Measurements from ENCODE around the gene TMEM213. TPM values are rescaled to one million over a fixed set of nuclear protein-coding genes. Genes with fewer than 3 reads are reported as not detected.

The TMEM213 gene
- total RNA-seq, 2 donors from 2014 or later: 0.50 TPM; not detected in 1

- no peaks in the 10 kb centered on the region for H3K9me3 Mint-ChIP-seq
- peaks cover 16% of the 10 kb centered on the region for H3K27me3 Mint-ChIP-seq
- no peak overlapping the region for H3K27ac Mint-ChIP-seq
- ATAC-seq (replicated peaks): no peak
- H3K4me1 Mint-ChIP-seq: no peaks in the 10 kb centered on the region
- H3K36me3 Mint-ChIP-seq (ENCODE audit: low read depth): no peaks in the 10 kb centered on the region
- no peak overlapping the region for H3K4me3 Mint-ChIP-seq
Observed at GRCh38 chr7:138842111-138842510, 44.3 kb downstream of the TMEM213 start.

GRCh38 chr7:138843632-138844580 lies 46.1 kb downstream of the TMEM213 start:
- H3K4me3 Mint-ChIP-seq: no peak overlapping the region
- no peaks in the 10 kb centered on the region for H3K4me1 Mint-ChIP-seq
- no peak overlapping the region for H3K27ac Mint-ChIP-seq
- ATAC-seq (replicated peaks): no peak
- no peaks in the 10 kb centered on the region for H3K9me3 Mint-ChIP-seq
- peaks cover 13% of the 10 kb centered on the region for H3K27me3 Mint-ChIP-seq
- H3K36me3 Mint-ChIP-seq (ENCODE audit: low read depth): no peaks in the 10 kb centered on the region

GRCh38 chr7:138845711-138846110 lies 47.9 kb downstream of the TMEM213 start:
- no peak overlapping the region for H3K4me3 Mint-ChIP-seq

DNA sequence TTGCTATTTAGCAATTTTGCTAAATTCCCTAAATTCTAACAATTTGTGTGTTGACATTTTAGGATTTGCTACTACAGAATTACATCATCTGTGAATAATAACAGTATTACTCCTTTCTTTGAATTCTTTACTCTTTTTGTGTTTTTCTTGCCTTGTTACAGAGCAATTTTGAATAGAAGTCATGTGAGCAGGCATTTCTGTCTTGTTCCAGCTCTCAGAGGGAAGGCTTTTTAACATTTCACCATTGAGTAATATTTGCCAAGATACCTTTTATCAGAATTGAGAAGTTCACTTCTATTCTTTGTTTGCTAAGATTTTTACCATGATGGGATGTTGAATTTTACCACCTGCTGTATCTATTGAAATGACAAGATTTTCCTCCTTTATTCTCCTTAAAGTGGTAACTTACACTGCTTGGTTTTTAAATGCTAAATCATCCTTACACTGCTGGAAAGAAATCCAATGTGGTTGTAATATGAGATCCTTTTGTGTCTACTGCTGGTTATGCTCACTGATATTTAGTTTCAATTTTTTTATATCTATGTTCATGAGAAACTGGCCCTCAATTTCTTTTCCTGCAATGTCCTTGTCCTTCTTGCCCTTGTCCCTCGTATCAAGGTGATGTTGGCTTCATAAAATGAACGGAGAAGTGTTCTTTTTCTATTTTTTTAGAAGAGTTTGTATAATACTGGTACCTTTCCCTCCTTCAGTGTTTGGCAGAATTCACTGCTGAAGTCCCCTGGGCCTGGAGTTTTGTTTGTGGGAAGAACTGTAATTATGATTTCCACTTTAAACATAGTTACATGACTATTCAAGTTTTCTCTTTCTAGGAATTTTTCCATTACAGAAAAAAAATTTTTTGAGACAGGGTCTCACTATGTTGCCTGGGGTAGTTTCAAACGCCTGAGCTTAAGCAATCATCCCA lies 50.5 kb downstream of the TMEM213 start:
- H3K4me3 Mint-ChIP-seq: no peak overlapping the region
- no peak for ATAC-seq (replicated peaks)
- H3K4me1 Mint-ChIP-seq: peaks cover 2% of the 10 kb centered on the region
- H3K36me3 Mint-ChIP-seq (ENCODE audit: low read depth): no peaks in the 10 kb centered on the region
- H3K27ac Mint-ChIP-seq: no peak overlapping the region
- H3K9me3 Mint-ChIP-seq: no peaks in the 10 kb centered on the region
- H3K27me3 Mint-ChIP-seq: peaks cover 13% of the 10 kb centered on the region

More at GRCh38 chr7:138845711-138846110, 47.9 kb downstream of the TMEM213 start:
- peaks cover 5% of the 10 kb centered on the region for H3K27me3 Mint-ChIP-seq
- H3K9me3 Mint-ChIP-seq: no peaks in the 10 kb centered on the region
- no peak for ATAC-seq (replicated peaks)
- no peaks in the 10 kb centered on the region for H3K36me3 Mint-ChIP-seq (ENCODE audit: low read depth)
- H3K4me1 Mint-ChIP-seq: no peaks in the 10 kb centered on the region
- H3K27ac Mint-ChIP-seq: no peak overlapping the region

DNA sequence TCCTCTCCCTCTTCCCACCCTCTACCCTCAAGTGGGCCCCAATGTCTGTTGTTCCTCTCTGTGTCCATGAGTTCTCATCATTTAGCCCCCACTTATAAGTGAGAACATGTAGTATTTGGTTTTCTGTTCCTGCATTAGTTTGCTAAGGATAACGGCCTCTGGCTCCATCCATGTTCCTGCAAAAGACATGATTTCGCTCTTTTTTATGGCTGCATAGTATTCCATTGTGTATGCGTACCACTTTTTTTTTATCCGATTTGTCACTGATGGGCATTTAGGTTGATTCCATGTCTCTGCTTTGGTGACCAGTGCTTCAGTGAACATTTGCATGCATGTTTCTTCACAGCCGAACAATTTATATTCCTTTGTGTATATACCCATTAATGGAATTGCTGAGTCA lies 51.9 kb downstream of the TMEM213 start:
- no peak for ATAC-seq (replicated peaks)
- H3K4me3 Mint-ChIP-seq: no peak overlapping the region
- H3K36me3 Mint-ChIP-seq (ENCODE audit: low read depth): no peaks in the 10 kb centered on the region
- H3K27me3 Mint-ChIP-seq: peaks cover 16% of the 10 kb centered on the region
- no peak overlapping the region for H3K27ac Mint-ChIP-seq
- H3K4me1 Mint-ChIP-seq: peaks cover 5% of the 10 kb centered on the region
- no peaks in the 10 kb centered on the region for H3K9me3 Mint-ChIP-seq

GRCh38 chr7:138852469-138852868 lies 54.7 kb downstream of the TMEM213 start:
- Mint-ChIP-seq H3K4me1 (peaks cover 5% of the 10 kb centered on the region), H3K9me3 (no peaks in the 10 kb centered on the region), H3K4me3 (no peak overlapping the region), H3K36me3 (ENCODE audit: low read depth) (no peaks in the 10 kb centered on the region), H3K27ac (no peak overlapping the region), H3K27me3 (peaks cover 31% of the 10 kb centered on the region)
- ATAC-seq (replicated peaks): no peak

DNA sequence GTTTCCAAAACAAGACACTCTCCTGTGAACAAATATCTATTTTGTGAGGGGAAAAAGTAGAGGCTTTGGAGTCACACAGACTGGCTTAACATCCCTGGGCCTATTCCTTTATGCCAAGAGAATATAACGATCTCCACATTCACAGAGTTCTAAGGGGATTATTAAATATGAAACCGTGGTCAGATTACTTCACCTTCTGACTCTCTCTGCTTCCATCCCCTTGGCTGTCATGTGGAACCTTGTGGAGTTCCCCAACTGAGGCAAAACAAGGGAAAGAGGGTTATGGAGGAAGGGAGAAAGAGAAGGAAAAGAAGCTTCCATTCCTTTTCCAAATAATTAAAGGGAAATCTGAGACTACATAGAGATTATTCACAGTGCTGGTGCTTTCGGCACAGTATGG lies 55.7 kb downstream of the TMEM213 start:
- peaks cover 5% of the 10 kb centered on the region for H3K4me1 Mint-ChIP-seq
- H3K27ac Mint-ChIP-seq: no peak overlapping the region
- peaks cover 7% of the 10 kb centered on the region for H3K9me3 Mint-ChIP-seq
- H3K36me3 Mint-ChIP-seq (ENCODE audit: low read depth): no peaks in the 10 kb centered on the region
- H3K27me3 Mint-ChIP-seq: peaks cover 34% of the 10 kb centered on the region
- peak; percentile 83 for ATAC-seq (replicated peaks)
- no peak overlapping the region for H3K4me3 Mint-ChIP-seq

DNA sequence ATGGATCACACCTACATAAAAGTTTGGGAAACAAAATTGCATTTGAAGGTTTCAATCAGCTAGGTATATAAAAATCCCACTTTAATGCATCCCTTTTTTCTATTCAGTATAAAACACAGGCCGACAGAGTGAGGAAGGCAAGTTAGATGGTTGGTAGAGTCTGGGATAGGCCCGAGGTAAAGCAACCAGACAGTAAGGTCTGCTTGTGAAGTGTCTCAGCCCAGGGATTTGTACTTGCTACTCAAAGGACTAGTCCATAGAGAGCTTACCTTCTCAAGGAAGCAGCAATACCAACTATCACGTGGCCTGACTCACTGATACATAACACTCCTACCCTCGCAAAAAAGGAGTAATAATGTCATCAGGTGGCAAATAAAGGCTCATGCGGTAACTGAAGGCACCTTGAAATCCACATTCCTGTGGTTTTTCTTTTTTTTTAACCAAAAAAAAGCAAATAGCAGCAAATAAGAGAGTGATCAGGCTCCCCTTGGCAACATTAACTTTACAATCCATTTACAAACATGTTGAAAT lies 56.4 kb downstream of the TMEM213 start:
- no peak for ATAC-seq (replicated peaks)
- peaks cover 7% of the 10 kb centered on the region for H3K9me3 Mint-ChIP-seq
- no peak overlapping the region for H3K27ac Mint-ChIP-seq
- H3K4me1 Mint-ChIP-seq: peaks cover 5% of the 10 kb centered on the region
- no peaks in the 10 kb centered on the region for H3K36me3 Mint-ChIP-seq (ENCODE audit: low read depth)
- peaks cover 36% of the 10 kb centered on the region for H3K27me3 Mint-ChIP-seq
- H3K4me3 Mint-ChIP-seq: no peak overlapping the region

DNA sequence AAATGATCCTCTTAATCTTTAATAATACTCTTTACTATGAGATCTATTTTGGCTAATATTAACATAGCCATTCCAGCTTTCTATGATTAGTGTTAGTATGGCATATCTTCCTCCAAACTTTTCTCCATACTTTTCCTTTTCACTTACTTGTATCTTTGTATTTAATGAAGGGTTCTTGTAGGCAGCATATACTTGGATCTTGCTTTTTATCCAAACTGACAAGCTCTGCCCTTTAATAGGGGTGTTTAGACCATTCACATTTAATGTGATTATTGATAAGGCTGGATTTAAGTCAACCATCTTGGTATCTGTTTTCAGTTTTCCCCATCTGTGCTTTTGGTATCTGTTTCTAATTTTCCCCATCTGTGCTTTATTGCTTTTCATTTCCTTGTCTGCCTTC lies 59.9 kb downstream of the TMEM213 start:
- peaks cover 7% of the 10 kb centered on the region for H3K9me3 Mint-ChIP-seq
- no peak for ATAC-seq (replicated peaks)
- H3K36me3 Mint-ChIP-seq (ENCODE audit: low read depth): no peaks in the 10 kb centered on the region
- H3K27me3 Mint-ChIP-seq: peaks cover 33% of the 10 kb centered on the region
- H3K4me3 Mint-ChIP-seq: no peak overlapping the region
- no peak overlapping the region for H3K27ac Mint-ChIP-seq
- H3K4me1 Mint-ChIP-seq: peaks cover 5% of the 10 kb centered on the region

DNA sequence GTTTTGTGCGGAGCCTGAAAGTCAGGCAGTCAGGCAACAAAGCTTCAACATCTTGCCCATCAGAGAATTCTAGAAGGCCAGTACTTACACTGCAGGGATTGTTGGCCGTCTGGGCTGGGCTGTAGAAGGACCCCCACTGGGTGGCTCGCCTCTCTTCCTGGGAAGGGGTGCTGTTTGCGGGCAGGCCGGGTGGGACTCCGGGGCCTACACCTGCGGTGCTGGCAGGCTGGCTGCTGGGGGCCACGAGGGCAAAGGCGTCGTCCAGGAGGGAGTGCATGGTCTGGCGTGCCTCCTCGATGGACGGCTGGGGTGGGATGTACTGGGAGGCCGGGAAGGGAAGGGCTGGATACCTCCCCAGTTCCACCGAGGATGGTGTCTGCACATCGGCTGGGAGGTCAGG lies 63.3 kb downstream of the TMEM213 start:
- Mint-ChIP-seq H3K27ac (no peak overlapping the region), H3K27me3 (peaks cover 19% of the 10 kb centered on the region), H3K9me3 (peaks cover 7% of the 10 kb centered on the region), H3K4me3 (no peak overlapping the region), H3K36me3 (ENCODE audit: low read depth) (no peaks in the 10 kb centered on the region), H3K4me1 (peaks cover 5% of the 10 kb centered on the region)
- ATAC-seq (replicated peaks): no peak

GRCh38 chr7:138863931-138864330 lies 66.1 kb downstream of the TMEM213 start:
- H3K4me1 Mint-ChIP-seq: peaks cover 5% of the 10 kb centered on the region

DNA sequence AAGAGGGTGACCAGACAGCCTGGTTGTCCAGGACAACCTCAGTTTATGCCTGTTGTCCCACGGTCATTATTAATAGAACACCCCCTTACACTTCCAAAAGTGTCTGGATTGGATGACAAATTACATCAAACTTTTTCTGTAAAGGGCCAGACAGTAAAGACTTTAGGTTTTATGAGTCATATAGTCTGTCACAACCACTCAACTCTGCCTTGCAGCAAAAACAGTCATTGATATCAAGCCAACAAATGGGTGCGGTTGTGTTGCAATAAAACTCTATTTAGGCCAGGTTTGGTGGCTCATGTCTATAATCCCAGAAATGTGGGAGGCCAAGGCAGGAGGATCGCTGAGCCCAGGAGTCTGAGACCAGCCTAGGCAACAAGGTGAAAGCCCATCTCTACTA lies 66.9 kb downstream of the TMEM213 start:
- Mint-ChIP-seq H3K4me1 (peaks cover 5% of the 10 kb centered on the region), H3K36me3 (ENCODE audit: low read depth) (no peaks in the 10 kb centered on the region), H3K27me3 (peaks cover 2% of the 10 kb centered on the region), H3K9me3 (no peaks in the 10 kb centered on the region), H3K27ac (peak overlapping the region; percentile 50), H3K4me3 (no peak overlapping the region)
- ATAC-seq (replicated peaks): peak; percentile 77

More at GRCh38 chr7:138863931-138864330, 66.1 kb downstream of the TMEM213 start:
- no peaks in the 10 kb centered on the region for H3K36me3 Mint-ChIP-seq (ENCODE audit: low read depth)
- H3K27me3 Mint-ChIP-seq: peaks cover 7% of the 10 kb centered on the region
- no peaks in the 10 kb centered on the region for H3K9me3 Mint-ChIP-seq
- peak overlapping the region; percentile 50 for H3K27ac Mint-ChIP-seq
- no peak for ATAC-seq (replicated peaks)
- no peak overlapping the region for H3K4me3 Mint-ChIP-seq

GRCh38 chr7:138865843-138866242 lies 68.0 kb downstream of the TMEM213 start:
- no peaks in the 10 kb centered on the region for H3K27me3 Mint-ChIP-seq
- H3K9me3 Mint-ChIP-seq: no peaks in the 10 kb centered on the region
- peaks cover 5% of the 10 kb centered on the region for H3K4me1 Mint-ChIP-seq
- H3K36me3 Mint-ChIP-seq (ENCODE audit: low read depth): no peaks in the 10 kb centered on the region
- ATAC-seq (replicated peaks): peak; percentile 78
- H3K27ac Mint-ChIP-seq: peak overlapping the region; percentile 16
- no peak overlapping the region for H3K4me3 Mint-ChIP-seq

GRCh38 chr7:138866353-138866752 lies 68.6 kb downstream of the TMEM213 start:
- H3K27me3 Mint-ChIP-seq: no peaks in the 10 kb centered on the region
- H3K36me3 Mint-ChIP-seq (ENCODE audit: low read depth): no peaks in the 10 kb centered on the region
- ATAC-seq (replicated peaks): no peak
- H3K4me1 Mint-ChIP-seq: peaks cover 5% of the 10 kb centered on the region
- peak overlapping the region; percentile 16 for H3K27ac Mint-ChIP-seq
- H3K9me3 Mint-ChIP-seq: no peaks in the 10 kb centered on the region
- H3K4me3 Mint-ChIP-seq: no peak overlapping the region

All from activated T-helper 17 cell treated with anti-CD3 and anti-CD28 coated beads, Interleukin-2, amount 50 U/mL, for 72 hours (primary cell).